Right forelimb (tissue), 1 donor: Measurements from ENCODE around the gene RALGPS1.

Experiments
- DNase-seq: peaks from one replicate; pipeline ENCODE4 v3.0.0-alpha.2; 2018

Gene RALGPS1

DNA sequence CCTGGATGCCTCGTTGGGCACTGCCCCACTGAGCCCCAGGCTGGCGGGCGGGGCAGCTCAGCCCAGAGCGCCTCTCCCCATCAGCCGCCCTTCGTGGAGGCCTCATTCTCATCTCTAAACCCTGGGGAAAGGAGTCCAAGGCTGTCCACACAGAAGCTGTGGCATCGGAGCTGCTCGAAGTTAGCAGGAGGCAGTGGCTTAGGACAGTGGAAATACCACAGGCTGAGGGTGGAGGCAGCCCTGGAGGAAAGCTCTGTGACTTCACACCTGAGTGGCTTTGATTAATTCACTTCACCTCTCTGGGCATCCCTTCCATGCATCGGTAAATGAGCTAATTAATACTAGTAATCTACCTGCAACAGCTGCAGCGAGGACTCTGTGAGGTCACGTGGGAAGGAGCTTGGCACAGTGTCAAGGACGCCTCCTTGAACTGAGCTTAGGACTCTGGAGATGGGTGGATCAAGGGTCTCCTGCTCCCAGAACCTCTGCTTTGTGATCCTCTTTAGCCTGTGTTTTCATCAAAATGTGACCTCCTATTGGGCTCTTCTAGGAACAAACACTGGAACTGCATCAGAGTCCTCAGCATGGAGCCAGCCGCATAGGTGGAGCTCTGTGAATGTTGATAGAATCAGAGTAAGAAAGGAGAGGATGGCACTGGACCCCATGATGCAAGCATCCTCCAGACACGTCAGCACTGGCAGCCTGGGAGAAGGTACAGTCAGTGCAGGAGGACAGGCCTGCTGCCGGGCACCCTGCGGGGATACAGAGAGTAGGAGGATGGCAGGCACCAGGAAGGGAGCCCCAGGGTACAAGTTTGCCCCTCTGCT, 208.7 kb downstream of the RALGPS1 start:
- DNase-seq = peak; percentile 66

DNA sequence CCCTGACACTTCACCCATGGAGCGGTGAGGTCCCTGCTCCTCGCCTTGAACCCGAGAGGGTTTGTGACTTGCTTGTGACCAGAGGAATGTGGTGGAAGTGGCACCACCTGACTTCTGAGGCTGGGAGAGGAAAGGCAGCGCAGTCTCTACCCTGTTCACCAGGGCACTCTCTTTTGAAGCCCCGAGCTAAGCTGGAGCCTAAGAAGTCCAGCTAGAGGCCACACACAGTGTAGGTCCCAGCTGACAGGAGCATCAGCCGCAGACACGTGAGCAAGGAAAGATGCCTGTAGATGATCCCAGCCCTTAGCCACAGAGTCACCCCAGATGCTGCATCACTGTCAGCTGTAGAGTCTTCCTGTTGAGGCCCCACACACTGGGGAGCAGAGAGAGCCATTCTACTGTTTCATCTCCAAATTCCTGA, 209.5 kb downstream of the RALGPS1 start:
- no peak for DNase-seq

DNA sequence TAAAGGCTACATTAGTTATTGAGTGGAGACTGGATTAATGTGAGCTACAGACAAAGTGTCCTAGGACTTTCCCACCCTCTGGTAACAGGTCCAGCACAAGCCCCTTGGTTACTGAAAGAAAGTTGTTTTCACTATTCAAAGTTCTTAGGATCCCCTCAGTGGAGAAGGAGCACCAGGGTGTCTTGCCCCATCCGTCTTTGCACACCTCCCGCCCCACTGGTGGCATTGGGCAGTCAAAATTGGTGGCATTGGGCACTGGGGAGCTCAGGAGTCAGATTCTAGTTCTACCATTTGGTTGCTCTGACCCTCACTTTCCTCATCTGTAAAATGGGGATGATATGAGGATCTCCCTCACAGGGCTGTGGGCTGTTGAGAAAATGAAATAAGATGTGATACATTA, 210.2 kb downstream of the RALGPS1 start:
- DNase-seq = no peak

DNA sequence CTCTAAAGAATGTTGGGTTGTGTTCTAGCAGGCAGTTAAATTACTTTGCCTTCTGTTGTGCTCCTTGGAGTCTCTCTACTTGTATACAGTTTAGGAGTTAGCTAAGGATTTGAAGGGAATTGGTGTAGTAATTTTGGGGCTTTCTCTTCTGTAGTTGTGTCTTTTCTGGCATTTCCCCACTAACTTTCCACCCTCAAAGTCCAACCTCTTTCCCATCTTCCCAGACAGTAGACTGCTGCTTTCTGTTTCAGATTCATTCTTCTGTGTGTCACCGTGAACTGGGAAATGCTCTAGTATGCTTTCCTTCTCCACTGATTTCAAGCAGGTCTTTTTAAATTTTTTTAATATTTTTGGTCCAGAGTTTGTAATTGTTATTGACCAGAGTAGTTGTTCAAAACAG, 212.4 kb downstream of the RALGPS1 start:
- DNase-seq = no peak

DNA sequence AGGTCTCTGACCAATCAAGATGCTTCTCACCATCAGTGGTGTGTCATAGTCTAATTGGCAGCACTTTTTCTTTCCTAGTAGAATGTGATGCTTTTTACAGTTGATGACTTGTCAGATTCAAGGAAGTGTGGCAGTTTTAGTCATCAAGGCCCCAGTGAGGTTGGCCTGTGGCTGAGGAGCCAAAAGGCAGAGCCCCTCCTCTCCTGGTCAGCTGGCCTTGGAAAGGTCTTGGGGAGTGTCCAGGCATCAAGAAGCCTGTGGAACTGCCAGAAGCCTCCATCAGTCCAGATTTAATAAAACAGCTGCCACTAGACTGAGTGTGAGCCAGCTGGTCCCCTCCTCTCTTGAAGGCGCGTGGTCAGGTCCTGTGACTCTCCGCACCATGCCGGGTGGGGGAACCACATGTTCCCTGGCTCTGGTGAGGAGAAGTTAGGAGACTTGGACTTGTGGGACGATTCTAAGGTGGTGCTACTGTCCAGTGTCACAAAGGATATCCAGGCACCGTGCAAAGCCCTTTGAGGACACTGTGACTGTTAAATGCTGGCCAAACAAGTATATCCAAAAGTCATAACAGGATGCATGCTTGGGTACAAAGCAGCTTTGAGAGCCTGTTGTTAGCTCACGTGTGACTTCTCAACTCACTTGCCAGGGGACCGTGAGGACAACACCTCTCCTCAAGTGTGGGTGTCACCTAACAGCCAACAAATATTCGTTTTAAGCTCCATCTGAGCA, 213.9 kb downstream of the RALGPS1 start:
- DNase-seq = peak; percentile 67

DNA sequence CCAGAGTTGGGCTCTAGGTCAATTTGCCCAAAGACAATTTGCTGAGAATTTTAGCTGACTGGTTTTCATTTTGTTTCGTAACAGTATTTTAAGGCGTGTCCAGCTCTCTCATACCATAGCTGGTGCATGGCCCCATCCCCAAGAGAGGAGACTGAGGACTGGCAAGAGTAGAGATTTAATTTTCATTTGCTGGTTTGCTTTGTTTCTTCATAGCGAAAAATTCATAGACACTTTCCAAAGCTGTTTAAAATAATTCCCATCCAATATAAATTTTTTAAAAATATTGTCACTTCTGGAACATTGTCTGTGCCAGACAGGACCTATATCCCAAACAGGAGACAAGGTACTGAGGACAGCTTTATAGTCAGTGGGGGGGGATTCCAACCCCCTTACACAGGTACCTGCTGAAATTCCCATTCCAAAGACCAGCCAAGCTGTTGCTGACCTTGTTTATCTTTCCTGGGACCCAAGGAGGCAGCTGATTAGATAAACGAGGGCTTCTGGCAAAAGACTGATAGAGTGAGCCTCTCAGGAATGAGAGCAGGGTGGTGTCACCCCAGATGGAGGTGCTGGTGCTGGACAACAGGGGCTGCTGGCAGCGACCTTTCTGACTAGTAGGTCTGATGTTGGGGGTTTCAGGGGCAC, 214.6 kb downstream of the RALGPS1 start:
- no peak for DNase-seq

DNA sequence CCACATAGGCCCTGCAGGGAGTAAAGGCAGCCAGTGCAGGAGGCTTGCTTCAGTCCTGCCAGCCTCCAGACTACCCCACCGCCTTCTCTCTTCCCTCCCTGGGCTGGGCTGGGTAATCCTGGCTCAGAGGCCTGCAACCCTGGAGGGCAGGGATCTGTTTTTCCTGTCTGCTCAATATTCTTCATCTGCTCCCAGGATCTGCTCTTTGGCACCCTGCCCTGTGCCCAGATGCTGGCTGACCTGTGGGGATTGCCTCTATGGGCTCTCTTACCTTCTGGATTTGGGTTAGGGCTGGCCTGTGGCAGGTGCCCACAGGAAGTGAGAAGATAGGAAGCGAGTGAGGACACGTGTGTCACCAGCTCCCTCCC, 215.1 kb downstream of the RALGPS1 start:
- DNase-seq = no peak

DNA sequence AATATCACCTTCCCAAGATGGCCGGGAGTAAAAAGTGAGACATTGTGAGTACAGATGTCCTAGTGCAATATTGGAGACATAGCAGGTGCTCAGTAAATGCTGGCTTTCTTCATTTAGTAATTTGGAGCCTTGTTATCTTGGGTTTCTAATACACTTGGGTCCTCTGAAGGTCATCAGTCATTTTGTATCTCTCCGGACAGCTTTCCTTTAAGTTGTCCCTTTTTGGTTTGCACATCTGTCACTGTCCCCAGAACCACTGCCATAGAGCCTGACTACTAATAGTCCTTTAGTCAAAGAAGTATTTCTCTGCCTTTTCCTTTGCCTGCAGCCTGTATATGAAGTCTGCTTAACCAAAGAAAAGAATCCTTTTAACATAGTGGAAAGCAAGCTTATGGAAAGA, 215.7 kb downstream of the RALGPS1 start:
- DNase-seq = no peak

DNA sequence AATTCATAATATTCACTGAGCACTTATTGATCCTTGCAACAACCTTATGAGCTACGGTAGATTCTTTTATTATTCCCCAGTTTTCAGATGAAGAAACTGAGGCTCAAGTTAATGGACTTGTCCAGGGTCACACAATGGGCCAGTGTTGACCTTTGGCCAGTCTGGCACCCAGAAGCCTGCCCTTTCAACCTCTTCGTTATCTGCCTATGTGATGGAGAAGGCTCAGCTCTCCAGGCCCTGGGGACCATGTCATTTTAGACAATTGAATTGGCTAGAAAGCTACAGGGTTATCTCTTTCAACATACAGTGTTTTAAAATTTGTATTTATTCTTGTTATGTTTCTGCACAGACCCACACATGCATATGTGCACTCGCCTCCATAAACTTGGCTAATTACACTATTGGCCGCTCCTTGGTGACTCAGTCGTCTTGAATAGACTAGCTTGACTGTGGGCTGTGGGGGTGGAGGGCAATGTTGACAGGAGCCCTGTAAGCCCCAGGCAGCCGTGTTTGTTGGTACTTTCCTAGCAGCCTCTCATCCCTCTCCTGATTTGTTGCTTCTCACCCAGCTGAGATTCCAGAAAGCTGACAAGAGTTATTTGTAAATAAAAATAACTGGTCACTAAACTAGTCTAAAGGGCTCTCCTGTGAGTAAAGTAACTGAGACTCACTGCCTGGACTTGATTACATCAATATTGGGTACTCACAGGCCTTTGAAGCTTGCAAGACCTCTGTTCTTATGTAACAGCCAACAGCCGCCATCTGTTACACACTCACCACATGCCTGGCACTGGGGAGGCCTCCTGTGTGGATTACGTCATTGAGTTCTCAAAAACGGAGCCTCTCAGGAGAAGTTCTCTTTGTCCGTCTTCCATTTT, 216.3 kb downstream of the RALGPS1 start:
- DNase-seq = peak; percentile 76

DNA sequence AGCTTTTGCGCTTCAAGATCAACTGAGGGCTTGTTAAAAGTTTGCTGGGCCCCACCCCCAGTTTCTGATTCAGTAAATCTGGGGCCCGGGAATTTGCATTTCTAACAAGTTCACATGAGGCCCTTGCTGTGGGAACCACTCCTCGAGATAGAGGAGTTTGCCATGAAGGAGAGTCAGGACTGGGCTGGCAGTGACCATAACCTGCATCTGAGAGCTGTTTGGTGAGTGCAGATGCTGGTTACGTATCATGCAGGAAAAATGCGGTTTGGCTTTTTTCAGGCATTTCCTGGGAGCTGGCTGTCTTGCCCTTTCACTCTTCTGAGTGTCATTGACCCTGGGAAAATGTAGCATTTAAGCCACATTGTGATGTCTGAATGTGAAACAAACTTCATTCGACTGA, 217.3 kb downstream of the RALGPS1 start:
- DNase-seq = no peak

DNA sequence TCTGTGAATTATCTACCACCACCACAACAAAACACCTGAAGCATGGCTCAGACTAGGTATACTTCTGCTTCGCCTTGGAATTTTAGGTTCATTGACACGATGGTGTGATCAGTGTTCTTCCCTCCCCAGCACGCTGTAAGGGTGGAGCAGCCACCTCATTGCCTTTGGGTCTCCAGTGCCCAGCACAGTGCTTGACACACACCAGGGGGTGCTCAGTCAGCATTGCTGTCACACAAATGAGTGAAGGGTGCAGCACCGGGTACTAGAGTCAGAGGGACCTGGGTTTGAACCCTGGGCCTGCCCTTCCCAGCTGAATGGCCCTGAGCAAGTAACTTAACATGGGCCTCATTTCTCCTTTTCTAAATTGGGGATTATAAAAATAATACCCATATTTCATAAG, 217.8 kb downstream of the RALGPS1 start:
- peak; percentile 23 for DNase-seq

DNA sequence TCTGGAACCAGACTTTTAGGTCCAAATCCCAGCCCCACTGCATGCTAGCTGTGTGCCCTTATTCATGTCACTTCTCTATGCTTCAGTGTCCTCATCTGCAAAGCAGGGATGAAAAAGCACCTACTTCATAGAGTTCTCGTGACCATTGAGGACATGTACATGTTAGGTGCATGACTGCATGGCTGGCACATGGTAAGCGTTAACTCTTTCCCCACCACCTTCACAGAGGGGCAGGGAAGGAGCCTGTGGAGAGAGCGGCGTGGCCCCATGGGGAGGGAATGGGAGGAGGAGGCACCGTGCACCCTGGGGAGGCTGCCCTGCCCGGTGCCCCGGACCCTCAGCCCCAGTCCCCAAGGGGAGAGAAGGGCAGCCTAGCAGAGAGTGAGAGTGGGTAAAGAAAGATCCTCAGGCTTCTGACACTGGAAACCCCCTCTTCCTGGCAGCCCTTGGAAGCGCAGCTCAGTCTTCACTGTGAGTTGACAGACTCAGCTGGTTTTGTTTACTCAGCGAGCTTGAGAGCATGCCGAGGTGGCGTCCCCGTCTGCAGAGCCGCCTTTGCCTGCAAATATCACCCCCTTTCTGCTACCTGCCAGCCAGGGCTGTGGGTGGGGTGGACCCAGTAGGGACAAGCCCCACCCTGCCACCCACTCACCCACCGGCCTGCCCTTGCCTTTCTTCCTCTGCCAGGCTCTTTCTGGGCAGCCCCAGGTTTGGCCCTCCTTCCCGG, 218.5 kb downstream of the RALGPS1 start:
- peak; percentile 58 for DNase-seq

DNA sequence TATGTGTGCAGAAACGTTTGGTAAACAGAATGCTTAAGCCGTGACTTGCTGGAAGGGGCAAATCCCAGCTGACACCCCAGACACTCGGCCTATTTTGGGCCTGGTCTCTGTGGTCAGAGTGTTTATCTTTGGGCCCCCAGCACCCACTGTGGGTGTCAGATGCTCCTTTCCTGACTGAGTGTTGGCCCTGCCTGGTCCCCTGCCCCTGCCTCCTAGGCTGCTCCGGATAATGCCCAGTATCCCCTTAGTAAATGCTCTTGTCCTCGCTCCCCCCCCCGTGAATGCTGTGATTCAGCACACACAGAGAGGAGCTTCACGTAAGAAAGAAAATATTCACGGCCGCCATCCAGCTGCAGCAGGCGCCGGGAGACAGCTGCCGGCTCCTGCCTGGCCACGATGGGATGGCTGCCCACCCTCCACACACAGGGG, 219.2 kb downstream of the RALGPS1 start:
- peak; percentile 80 for DNase-seq

DNA sequence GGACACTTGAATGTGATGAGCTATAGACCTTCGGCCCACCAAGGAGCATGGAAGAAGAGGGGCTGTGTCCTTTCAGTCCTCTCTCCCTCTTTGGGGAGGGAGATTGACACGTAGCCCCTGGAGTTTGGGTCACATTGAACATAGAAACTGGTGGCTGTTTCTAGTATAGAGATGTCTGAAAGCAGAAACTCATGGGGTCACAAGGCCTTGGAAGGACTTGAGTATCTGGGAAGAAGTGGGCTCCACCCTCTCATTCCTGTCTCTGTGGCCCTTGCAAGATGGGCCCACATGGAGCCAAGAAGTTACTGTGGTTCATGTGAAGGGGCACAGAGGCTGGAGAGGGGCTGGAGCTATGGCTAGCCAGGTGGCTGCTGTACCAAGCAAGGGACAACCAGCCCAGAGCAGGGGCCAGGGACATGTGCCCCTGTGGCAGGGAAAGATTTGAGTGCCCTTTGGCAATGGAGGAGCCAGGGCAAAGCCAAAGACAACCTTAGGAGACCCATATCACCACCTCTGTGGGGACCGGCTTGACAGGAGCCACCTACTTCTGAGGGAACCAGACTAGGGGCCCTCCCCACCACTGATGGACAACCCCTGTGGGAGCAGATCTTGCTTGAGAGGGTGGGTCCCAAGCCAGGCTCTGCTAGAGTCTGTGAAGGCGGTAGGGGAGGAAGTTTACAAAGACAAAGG, 220.6 kb downstream of the RALGPS1 start:
- DNase-seq = peak; percentile 43

DNA sequence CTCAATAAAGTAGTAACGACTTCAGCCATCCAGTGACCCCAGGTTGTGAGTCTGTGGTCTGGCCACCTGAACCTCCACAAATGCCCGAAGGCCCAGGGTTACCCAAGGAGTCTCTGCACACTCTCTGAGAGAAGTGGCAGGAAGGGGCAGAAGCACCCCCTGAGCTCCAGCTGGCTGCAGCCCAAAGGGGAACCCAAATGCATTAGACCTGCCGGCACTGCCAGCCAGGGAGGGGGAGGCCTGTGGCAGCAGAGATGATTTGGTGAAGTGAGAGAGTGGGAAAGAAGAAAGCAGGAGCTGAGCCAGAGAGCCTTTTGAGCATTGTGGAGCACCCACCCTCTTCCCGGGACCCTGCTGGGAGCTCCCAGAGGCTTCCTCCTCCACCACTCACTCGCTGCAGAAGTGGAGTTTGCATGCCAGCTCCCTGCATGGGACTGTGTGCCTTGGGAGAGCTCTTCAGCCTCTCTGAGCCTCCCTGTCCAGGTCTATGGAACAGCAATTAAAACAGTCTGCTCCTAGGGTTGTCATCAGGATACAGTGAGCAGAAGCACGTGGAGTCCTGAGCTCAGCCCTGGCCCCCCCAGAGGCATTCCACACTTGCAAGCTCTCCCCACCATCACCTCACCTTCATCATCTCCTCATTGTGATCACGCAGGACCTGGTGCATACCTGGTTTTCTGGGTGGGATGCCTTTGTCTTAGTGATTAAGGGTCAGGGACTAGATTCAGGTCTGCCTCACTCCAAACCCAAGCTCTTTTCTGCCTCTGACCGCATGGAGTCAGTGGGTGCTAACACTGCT, 221.7 kb downstream of the RALGPS1 start:
- DNase-seq = peak; percentile 32

DNA sequence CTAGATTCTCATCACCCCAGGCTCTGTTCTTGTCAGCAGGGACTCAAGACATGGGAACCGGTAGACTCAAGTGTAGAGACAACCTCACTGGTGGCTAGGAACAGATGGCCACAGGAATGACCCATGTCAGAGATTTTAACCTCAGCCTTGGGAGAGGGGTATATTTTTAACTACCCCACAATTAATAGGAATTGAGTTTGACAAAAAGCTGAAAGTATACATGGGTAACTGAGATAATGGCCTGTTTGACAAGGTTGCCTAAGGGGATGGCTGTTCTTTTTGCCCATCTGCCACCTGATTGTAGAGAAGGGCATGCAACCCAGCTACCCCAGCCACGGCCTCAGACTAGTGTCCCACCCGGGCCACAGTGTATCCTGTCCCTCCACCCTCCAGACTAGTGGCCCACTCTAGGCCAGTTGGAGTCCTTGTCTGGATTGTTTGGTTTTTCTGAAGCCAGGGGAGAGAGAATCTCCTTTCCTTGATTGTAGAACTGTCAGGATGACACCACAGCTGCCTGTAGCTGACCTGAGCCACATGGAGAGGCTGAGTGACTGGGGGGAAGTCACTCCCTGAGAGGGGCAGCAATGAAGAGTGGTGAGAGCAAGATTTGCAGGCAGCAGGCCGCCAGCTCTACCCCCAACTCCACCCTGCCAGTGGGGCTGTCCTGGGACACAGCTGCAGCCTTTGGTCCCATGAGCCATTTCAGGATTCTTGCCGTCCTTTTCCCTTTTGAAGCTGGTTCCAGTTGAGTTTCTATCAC, 222.5 kb downstream of the RALGPS1 start:
- DNase-seq = peak; percentile 17

DNA sequence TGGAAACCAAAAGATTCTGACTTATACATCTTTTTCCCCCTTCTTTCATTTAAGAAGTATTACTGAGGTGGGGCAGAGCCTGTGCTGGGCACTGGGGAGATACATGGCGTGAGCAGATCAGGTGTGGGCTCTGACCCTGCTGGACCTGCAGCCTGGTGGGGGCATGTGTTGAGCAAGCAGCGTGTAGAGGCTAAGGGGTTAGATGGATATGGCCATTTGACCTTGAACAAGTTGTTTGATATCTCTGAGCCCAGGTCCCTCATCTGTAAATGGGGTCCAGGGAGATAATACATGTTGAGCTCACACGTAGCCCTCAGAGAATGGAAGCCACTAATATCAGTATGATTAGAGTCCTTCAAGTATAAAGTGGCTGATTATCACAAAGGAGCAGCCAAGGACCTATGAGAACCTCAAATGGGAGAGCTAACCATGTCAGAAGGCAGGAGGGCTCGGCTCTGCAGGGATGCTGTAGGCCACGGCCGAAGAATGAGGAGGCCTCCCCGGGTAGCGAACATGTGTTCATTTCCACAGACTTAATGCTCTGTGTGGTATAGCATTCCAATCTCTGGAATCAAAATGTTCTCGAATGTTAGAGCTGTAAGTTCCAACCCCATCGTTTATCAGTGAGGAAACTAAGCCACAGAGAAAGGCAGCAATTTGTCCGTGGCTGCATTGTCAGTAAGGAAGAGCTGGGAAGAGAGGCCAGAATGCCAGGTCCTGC, 223.2 kb downstream of the RALGPS1 start:
- peak; percentile 37 for DNase-seq

DNA sequence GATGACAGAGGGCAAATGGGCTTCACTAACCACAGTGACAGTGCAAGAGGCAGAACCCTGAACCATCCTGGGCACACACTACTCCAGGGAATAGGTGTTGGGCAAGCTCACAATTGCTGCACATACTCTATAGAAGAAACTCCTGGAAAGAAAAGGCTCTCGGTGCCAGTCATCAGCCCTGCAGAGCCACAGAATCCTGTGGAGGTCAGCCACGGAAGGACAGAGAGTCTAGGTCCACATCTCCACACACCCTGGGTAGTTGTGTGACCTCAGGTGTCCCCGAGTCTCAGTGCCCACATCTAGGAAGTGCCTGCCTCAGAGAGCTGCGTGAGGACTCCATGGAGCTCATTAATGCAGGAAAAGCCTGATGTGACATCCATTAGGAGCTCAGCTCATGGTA, 223.9 kb downstream of the RALGPS1 start:
- peak; percentile 31 for DNase-seq
